HG03108 (cell line): ENCODE results near the gene OSGEP.

ENCODE experiments used
- ATAC-seq: cut with Tn5 transposase; IDR thresholded peaks from one replicate; pipeline ENCODE4 v1.9.1; 2021; ENCODE audit warnings: moderate library complexity; ENCODE audit not compliant: unreplicated experiment

Gene OSGEP

DNA sequence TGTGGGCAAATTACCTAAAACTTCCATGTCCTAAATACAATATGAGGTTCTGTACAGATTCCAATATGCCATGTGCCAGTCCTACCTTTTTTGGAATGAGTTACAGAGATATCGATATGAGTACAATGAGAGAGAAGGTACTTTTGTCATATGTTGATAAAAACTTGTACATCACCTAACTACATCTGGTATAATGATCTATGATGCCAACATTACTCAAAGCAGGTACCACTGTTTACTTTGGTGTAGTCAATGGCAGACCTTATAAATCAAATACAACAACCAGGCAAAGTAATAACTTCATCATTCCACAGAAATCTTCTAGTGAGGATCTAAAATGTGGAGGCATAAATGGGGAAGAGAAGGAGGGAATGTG lies 54.0 kb downstream of the OSGEP start:
- no peak for ATAC-seq

DNA sequence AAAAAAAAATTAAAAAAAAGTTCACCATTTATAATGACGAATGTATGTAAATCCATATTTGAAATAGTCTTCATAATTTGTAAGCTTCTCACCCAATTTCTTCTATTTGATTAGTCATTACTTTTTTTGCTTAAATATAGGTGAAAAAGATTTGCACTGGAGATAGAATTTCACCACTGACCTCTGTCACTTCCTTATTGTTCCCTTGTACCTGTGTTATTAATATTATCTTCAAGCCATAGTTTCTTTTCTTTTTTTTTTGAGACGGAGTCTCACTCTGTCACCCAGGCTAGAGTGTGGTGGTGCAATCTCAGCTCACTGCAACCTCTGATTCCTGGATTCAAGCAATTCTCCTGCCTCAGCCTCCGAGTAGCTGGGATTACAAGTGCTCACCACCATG lies 57.1 kb downstream of the OSGEP start:
- no peak for ATAC-seq
